ENCODE measurements around the gene PLCL2.

GRCh38 chr3:16937326-16937845, 52.6 kb downstream of the PLCL2 start:
- TF ChIP-seq CTCF (IDR thresholded peaks at IDR 0.05; ENCODE audit: low read depth, low read length) (no peak), POLR2A (IDR thresholded peaks at IDR 0.05; ENCODE audit: extremely low read depth, insufficient read length) (no peak), MAX (IDR thresholded peaks at IDR 0.05; ENCODE audit: low read depth, low read length) (no peak)

Measured in NB4 (cell line).